Mammary epithelial cell (primary cell): ENCODE measurements around the gene POU2F1.
"Not testable (repeated sequence)": the region's sequence is repeated elsewhere in the genome, so short reads cannot be mapped to it uniquely, and the experiment has no call there.

Source experiments
- CTCF ChIP-seq, 2 donors: IDR thresholded peaks in 1 of 2; conservative IDR thresholded peaks in 1 of 2; 2 replicates each; pipeline ENCODE4 v1.5.1; 2011 to 2012; ENCODE audit warnings: inconsistent platforms in 2 of 2, low read length in 2 of 2, mild to moderate bottlenecking in 2 of 2, control low read depth in 1 of 2, low read depth in 1 of 2; ENCODE audit not compliant: insufficient read depth in 1 of 2; ENCODE audit errors: extremely low read depth in 1 of 2
- EZH2 ChIP-seq: IDR thresholded peaks from 2 replicates; pipeline ENCODE4 v1.6.1; 2012; ENCODE audit warnings: low read length, inconsistent platforms, borderline replicate concordance

- TF ChIP-seq CTCF (conservative IDR thresholded peaks at IDR 0.05 in 1 of 2, IDR thresholded peaks at IDR 0.05 in 1 of 2; ENCODE audit: extremely low read depth in 1 of 2, insufficient read depth in 1 of 2, low read depth in 1 of 2, low read length in 2 of 2); EZH2: not testable (repeated sequence)
These were observed 4.1 kb downstream of the POU2F1 start for GRCh38 chr1:167224734-167225235.
